Epithelial cell of prostate (primary cell): ENCODE results near the gene CARD14.
A peak's percentile ranks its signal among the peaks of the same experiment; 100 is the strongest.
"Not testable (repeated sequence)": the region's sequence is repeated elsewhere in the genome, so short reads cannot be mapped to it uniquely, and the experiment has no call there.

Experiments
- DNase-seq: peaks from one replicate; pipeline ENCODE4 v3.0.0-alpha.2; 2011; ENCODE audit warnings: low read depth, low spot score
- H3K27ac ChIP-seq: fragments of 450-650 bp; 2 replicates; pipeline ENCODE4 v1.5.1; 2017; ENCODE audit warnings: mild to moderate bottlenecking

The CARD14 gene

DNA sequence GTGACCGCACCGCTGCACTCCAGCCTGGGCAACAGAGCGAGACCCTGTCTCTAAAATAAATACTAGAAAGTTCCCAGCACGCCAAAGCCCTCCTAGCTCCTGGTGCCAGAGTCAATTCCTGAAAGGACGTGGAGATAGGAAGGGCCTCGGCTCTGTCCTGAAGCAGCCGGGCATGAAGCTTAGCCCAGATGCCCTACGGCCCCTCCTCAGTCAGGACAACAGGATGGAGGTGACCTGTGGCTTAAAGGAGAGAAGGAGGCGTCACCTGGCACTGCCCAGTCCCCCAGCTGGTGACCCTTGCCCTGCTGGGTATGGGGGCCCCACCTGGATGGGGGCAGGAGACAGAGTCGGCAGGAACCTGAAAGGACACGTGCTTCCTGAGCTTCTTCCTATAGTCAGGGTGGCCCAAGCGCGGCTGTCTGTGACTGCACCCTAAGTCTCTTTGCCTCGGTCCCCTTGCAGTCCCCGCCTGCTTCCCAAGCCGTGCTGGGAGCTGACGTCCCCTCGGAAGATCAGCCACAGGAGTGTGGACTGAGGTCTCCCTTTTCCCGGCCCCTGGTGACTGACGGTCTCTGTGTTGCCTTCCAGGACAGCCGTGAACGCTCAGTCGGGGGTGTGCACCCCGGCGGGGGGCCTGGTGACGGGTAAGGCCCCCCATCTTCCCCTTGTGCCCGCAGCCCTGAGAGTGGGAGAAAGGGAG is 75.9 kb downstream of the CARD14 start:
- H3K27ac ChIP-seq = no peak overlapping the region

GRCh38 chr17:80246266-80246681 is 76.4 kb downstream of the CARD14 start:
- H3K27ac ChIP-seq = no peak overlapping the region
- no peak for DNase-seq

More for the DNA sequence above, 75.9 kb downstream of the CARD14 start:
- DNase-seq = no peak

GRCh38 chr17:80246726-80247125 is 76.9 kb downstream of the CARD14 start:
- DNase-seq = no peak
- no peak overlapping the region for H3K27ac ChIP-seq

GRCh38 chr17:80247561-80247960 is 77.7 kb downstream of the CARD14 start:
- DNase-seq = no peak
- H3K27ac ChIP-seq = no peak overlapping the region

GRCh38 chr17:80248001-80248893 is 78.4 kb downstream of the CARD14 start:
- DNase-seq = no peak
- H3K27ac ChIP-seq = no peak overlapping the region

GRCh38 chr17:80248894-80249710 is 79.3 kb downstream of the CARD14 start:
- no peak overlapping the region for H3K27ac ChIP-seq
- DNase-seq = no peak

DNA sequence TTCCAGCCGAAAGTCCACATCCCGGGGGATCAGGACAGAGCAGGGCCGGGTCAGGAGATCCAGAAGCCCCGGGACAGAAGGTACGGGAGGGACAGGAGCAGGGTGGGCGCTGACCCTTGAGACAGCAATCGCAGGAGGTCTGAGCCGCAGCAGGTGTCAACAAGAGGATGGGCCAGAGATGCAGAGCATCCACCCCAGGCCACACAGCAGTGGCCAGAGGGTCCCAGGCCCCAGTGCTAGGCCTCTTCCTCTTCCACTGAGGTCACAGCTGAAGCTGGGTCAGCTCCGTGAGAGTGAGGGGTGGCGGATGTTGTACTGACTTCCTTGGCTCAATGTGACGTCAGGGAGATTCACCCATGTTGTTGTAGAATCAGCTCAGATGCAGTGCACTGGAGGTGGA is 82.1 kb downstream of the CARD14 start:
- no peak for DNase-seq
- no peak overlapping the region for H3K27ac ChIP-seq

DNA sequence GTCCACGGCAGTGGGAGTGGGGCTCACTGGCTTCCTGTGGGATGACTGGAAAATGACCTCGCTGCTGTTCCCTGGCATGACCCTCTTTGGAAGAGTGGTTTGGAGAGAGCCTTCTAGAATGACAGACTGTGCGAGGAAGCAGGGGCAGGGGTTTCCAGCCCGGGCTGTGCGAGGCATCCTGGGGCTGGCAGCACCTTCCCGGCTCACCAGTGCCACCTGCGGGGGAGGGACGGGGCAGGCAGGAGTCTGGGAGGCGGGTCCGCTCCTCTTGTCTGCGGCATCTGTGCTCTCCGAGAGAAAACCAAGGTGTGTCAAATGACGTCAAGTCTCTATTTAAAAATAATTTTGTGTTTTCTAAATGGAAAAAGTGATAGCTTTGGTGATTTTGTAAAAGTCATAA is 83.0 kb downstream of the CARD14 start:
- DNase-seq = no peak
- no peak overlapping the region for H3K27ac ChIP-seq

DNA sequence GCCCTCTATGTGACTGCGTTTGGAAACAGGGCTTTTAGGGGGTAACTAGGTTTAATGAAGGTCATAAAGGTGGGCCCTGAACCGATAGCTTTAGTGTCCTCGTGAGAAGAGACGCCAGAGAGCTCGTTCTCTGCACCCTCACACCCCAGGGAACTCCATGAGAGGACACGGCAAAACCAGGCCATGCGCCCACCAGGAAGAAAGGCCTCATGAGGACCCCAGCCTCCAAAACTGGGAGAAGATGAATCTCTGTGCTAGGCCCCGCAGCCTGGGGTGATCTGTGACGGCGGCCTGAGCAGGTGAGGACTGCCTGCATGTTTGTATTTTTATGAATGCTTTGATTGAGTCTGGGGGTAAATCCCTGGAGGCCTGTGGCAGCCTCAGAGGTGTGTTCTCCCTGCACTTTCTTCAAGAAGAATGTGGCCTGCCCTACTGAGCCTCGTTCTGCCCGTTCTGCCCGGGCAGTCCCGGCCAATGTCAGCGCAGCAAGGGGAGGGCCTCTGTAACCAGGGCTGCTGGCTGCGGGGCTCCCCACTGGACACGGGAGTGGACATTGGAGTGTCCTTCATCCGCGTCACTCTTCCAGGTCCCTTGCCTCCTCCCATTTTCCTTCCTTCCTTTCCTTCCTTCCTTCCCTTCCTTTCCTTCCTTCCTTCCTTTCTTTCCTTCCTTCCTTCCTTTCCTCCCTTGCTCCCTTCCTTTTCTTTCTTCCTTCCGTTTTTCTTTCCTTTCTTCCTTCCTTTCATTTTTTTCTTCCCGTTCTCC is 84.0 kb downstream of the CARD14 start:
- H3K27ac ChIP-seq = peak overlapping the region; percentile 86
- no peak for DNase-seq

GRCh38 chr17:80254396-80255251 is 84.8 kb downstream of the CARD14 start:
- DNase-seq = peak; percentile 83
- H3K27ac ChIP-seq = peak overlapping the region; percentile 86

DNA sequence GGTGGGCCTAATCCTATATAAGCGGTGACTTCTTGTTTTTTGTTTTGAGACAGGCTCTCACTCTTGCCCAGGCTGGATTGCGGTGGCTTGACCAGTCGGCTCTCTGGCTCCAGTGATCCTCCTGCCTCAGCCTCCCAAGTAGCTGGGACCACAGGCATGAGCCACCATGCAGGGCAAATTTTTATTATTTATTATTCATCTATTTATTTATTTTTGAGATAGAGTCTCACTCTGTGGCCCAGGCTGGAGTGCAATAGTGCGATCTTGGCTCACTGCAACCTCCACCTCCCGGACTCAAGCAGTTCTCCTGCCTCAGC is 86.2 kb downstream of the CARD14 start:
- H3K27ac ChIP-seq = peak overlapping the region; percentile 86
- DNase-seq = no peak

GRCh38 chr17:80257716-80258213 is 87.9 kb downstream of the CARD14 start:
- no peak for DNase-seq
- peak overlapping the region; percentile 7 for H3K27ac ChIP-seq

DNA sequence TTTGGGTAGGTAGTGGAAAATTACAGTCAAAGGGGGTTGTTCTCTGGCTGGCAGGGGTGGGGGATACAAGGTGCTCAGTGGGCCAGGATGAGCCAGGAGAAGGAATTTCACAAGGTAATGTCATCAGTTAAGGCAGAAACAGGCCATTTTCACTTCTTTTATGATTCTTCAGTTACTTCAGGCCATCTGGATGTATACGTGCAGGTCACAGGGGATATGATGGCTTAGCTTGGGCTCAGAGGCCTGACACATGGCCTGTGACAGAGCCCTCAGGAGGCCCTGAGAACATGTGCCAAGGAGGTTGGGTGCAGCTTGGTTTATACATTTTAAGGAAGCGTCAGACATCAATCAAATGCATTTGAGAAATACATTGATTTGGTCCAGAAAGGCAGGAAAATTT is 88.5 kb downstream of the CARD14 start:
- DNase-seq = not testable (repeated sequence)
- peak overlapping the region; percentile 7 for H3K27ac ChIP-seq
